Thyroid gland (tissue), 4 donors: ENCODE measurements around the gene MUC20.
"Not testable (repeated sequence)": the region's sequence is repeated elsewhere in the genome, so short reads cannot be mapped to it uniquely, and the experiment has no call there.

Experiments
- CTCF ChIP-seq, 6 experiments: fragments of 200-600 bp in 3 of 6; fragments of 450-650 bp in 3 of 6; sonication (generic) in 3 of 6; IDR thresholded peaks; one replicate each; pipeline ENCODE4 v1.5.1; 2016 to 2019; ENCODE audit warnings: antibody characterized with exemption in 6 of 6, mild to moderate bottlenecking in 2 of 6, inconsistent platforms in 1 of 6, moderate library complexity in 1 of 6
- POLR2A ChIP-seq, 2 donors: fragments of 450-650 bp; IDR thresholded peaks; one replicate each; pipeline ENCODE4 v1.6.1; 2017; ENCODE audit warnings: antibody characterized with exemption in 2 of 2, mild to moderate bottlenecking in 2 of 2, moderate library complexity in 1 of 2

- TF ChIP-seq POLR2A, CTCF (IDR thresholded peaks at IDR 0.05): not testable (repeated sequence)
Measured at GRCh38 chr3:195713150-195713549, 7.6 kb upstream of the MUC20 start.
